CD4-positive, CD25-positive, alpha-beta regulatory T cell (primary cell): Measurements from ENCODE around the gene PHACTR2. TPM values are rescaled to one million over a fixed set of nuclear protein-coding genes. Genes with fewer than 3 reads are reported as not detected.

Source experiments
- ATAC-seq, 2 donors: fragments of 150-1000 bp; cut with Tn5 transposase; one replicate each; pipeline ENCODE4 v1.10.0; 2021; ENCODE audit warnings: low read depth in 2 of 2, moderate number of reproducible peaks in 2 of 2, moderate library complexity in 1 of 2
- DNase-seq, 3 donors: peaks; one replicate each; pipeline versions ENCODE4 v3.0.0 to v3.0.0-alpha.2; 2012 to 2022; ENCODE audit warnings: mixed read lengths in 1 of 3
- H3K27ac ChIP-seq: one replicate; pipeline ENCODE4 v1.7.0; 2013; ENCODE audit warnings: mild to moderate bottlenecking, low read length; ENCODE audit not compliant: insufficient read depth, poor library complexity, severe bottlenecking
- H3K27me3 ChIP-seq: one replicate; pipeline ENCODE4 v1.7.0; 2013; ENCODE audit warnings: low read length; ENCODE audit not compliant: control insufficient read depth, insufficient read depth
- H3K36me3 ChIP-seq: one replicate; pipeline ENCODE4 v1.7.0; 2013; ENCODE audit warnings: mild to moderate bottlenecking, low read length, moderate library complexity; ENCODE audit not compliant: control insufficient read depth, insufficient read depth
- H3K4me1 ChIP-seq: 2 replicates; pipeline ENCODE4 v1.7.0; 2013; ENCODE audit warnings: mild to moderate bottlenecking, low read length; ENCODE audit not compliant: insufficient read depth, control insufficient read depth, poor library complexity, severe bottlenecking
- H3K4me3 ChIP-seq: one replicate; pipeline ENCODE4 v1.7.0; 2013; ENCODE audit warnings: low read depth, mild to moderate bottlenecking, low read length, moderate library complexity
- H3K9me3 ChIP-seq, 2 experiments: 1 replicate in 1 of 2; 2 replicates in 1 of 2; pipeline ENCODE4 v1.7.0; 2013; ENCODE audit warnings: low read length in 2 of 2, mild to moderate bottlenecking in 1 of 2, moderate library complexity in 1 of 2; ENCODE audit not compliant: control insufficient read depth in 2 of 2
- H3K27ac Mint-ChIP-seq, 3 donors: one replicate each; pipeline ENCODE4 v1.8.0; 2020 to 2022; ENCODE audit warnings: mild to moderate bottlenecking in 3 of 3, mixed read lengths in 3 of 3, moderate library complexity in 2 of 3
- H3K27me3 Mint-ChIP-seq: one replicate; pipeline ENCODE4 v1.8.0; 2022; ENCODE audit warnings: mild to moderate bottlenecking, mixed read lengths
- H3K36me3 Mint-ChIP-seq: one replicate; pipeline ENCODE4 v1.8.0; 2020; ENCODE audit warnings: mixed read lengths
- H3K4me1 Mint-ChIP-seq, 4 donors: one replicate each; pipeline ENCODE4 v1.8.0; 2020 to 2022; ENCODE audit warnings: mixed read lengths in 4 of 4, mild to moderate bottlenecking in 1 of 4
- H3K4me3 Mint-ChIP-seq, 4 donors: one replicate each; pipeline ENCODE4 v1.8.0; 2020 to 2022; ENCODE audit warnings: mild to moderate bottlenecking in 4 of 4, mixed read lengths in 4 of 4, moderate library complexity in 3 of 4
- H3K9me3 Mint-ChIP-seq, 7 donors: one replicate each; pipeline ENCODE4 v1.8.0; 2020 to 2022; ENCODE audit warnings: mixed read lengths in 7 of 7, mild to moderate bottlenecking in 3 of 7, moderate library complexity in 2 of 7
- polyA plus RNA-seq, 4 donors: library from polyadenylated mRNA; unstranded; fragments of 300-500 nt; fragmentation: Illumina TruSeq; gene quantifications; one replicate each; pipeline ENCODE4 v1.2.3, GENCODE V29; 2021
- total RNA-seq: library from RNA; stranded (reverse); gene quantifications from one replicate; pipeline ENCODE4 v1.2.3, GENCODE V29; 2022

Gene PHACTR2
- total and polyA plus RNA-seq, 5 donors from 2014 or later = 16.1 to 70.2 (median 29.8) TPM

GRCh38 chr6:143675946-143676345 lies 1.8 kb upstream of the PHACTR2 start:
- no peaks in the 10 kb centered on the region for H3K9me3 ChIP-seq
- H3K36me3 ChIP-seq = no peaks in the 10 kb centered on the region
- Mint-ChIP-seq H3K4me3 (peak overlapping the region in 1 of 4 donors; percentile 24), H3K4me1 (peaks cover 26 to 60% (median 47%) of the 10 kb centered on the region in 4 donors), H3K9me3 (peaks cover 0 to 2% (median 0%) of the 10 kb centered on the region in 7 donors), H3K36me3 (peaks cover 3% of the 10 kb centered on the region), H3K27ac (no peak overlapping the region), H3K27me3 (peaks cover 16% of the 10 kb centered on the region)
- DNase-seq (no peak), ATAC-seq (no peak)
- H3K27me3 ChIP-seq = no peaks in the 10 kb centered on the region
- no peak overlapping the region for H3K27ac ChIP-seq
- H3K4me3 ChIP-seq = no peak overlapping the region
- H3K4me1 ChIP-seq = peaks cover 17% of the 10 kb centered on the region

GRCh38 chr6:143676437-143677045 lies 1.2 kb upstream of the PHACTR2 start:
- Histone ChIP-seq H3K27ac (no peak overlapping the region), H3K27me3 (no peaks in the 10 kb centered on the region), H3K36me3 (no peaks in the 10 kb centered on the region), H3K9me3 (no peaks in the 10 kb centered on the region), H3K4me1 (peaks cover 17% of the 10 kb centered on the region), H3K4me3 (no peak overlapping the region)
- peak overlapping the region in 3 of 4 donors; percentile 24 to 48 (median 47) for H3K4me3 Mint-ChIP-seq
- no peak overlapping the region for H3K27ac Mint-ChIP-seq
- H3K36me3 Mint-ChIP-seq = no peaks in the 10 kb centered on the region
- no peaks in the 10 kb centered on the region for H3K9me3 Mint-ChIP-seq
- H3K27me3 Mint-ChIP-seq = peaks cover 16% of the 10 kb centered on the region
- DNase-seq (no peak), ATAC-seq (no peak)
- peaks cover 28 to 54% (median 48%) of the 10 kb centered on the region in 4 donors for H3K4me1 Mint-ChIP-seq

- DNase-seq = no peak
- Mint-ChIP-seq H3K4me1 (peaks cover 26 to 57% (median 48%) of the 10 kb centered on the region in 4 donors), H3K9me3 (peaks cover 0 to 5% (median 0%) of the 10 kb centered on the region in 7 donors), H3K27me3 (peaks cover 16% of the 10 kb centered on the region), H3K4me3 (peak overlapping the region in 3 of 4 donors; percentile 50 to 67 (median 57)), H3K36me3 (peaks cover 6% of the 10 kb centered on the region), H3K27ac (peak overlapping the region in 2 of 3 donors; percentile 41 to 42)
- H3K27me3 ChIP-seq = no peaks in the 10 kb centered on the region
- peaks cover 17% of the 10 kb centered on the region for H3K4me1 ChIP-seq
- no peak for ATAC-seq
- peak overlapping the region; percentile 46 for H3K4me3 ChIP-seq
- H3K27ac ChIP-seq = no peak overlapping the region
- H3K9me3 ChIP-seq = no peaks in the 10 kb centered on the region
- H3K36me3 ChIP-seq = no peaks in the 10 kb centered on the region
Measured at GRCh38 chr6:143677577-143677890, 231 bp upstream of the PHACTR2 start.

GRCh38 chr6:143679041-143679440 lies 1.3 kb downstream of the PHACTR2 start:
- Histone ChIP-seq H3K4me1 (peaks cover 17% of the 10 kb centered on the region), H3K27me3 (no peaks in the 10 kb centered on the region), H3K9me3 (peaks cover 3 to 4% of the 10 kb centered on the region in 2 experiments), H3K27ac (no peak overlapping the region), H3K4me3 (peak overlapping the region; percentile 79), H3K36me3 (no peaks in the 10 kb centered on the region)
- peak overlapping the region; percentile 78 to 90 (median 86) for H3K4me3 Mint-ChIP-seq
- peak overlapping the region in 2 of 3 donors; percentile 75 to 82 for H3K27ac Mint-ChIP-seq
- H3K9me3 Mint-ChIP-seq = peaks cover 0 to 11% (median 0%) of the 10 kb centered on the region in 7 donors
- peaks cover 9% of the 10 kb centered on the region for H3K36me3 Mint-ChIP-seq
- peaks cover 16% of the 10 kb centered on the region for H3K27me3 Mint-ChIP-seq
- H3K4me1 Mint-ChIP-seq = peaks cover 27 to 63% (median 48%) of the 10 kb centered on the region in 4 donors
- DNase-seq (peak in 1 of 3 donors; percentile 24), ATAC-seq (no peak)

GRCh38 chr6:143680141-143680540 lies 2.4 kb downstream of the PHACTR2 start:
- no peak overlapping the region for H3K27ac ChIP-seq
- no peak for ATAC-seq
- H3K27ac Mint-ChIP-seq = no peak overlapping the region
- peaks cover 0 to 11% (median 0%) of the 10 kb centered on the region in 7 donors for H3K9me3 Mint-ChIP-seq
- peaks cover 9% of the 10 kb centered on the region for H3K36me3 Mint-ChIP-seq
- no peak for DNase-seq
- no peak overlapping the region for H3K4me3 ChIP-seq
- H3K4me1 ChIP-seq = peaks cover 17% of the 10 kb centered on the region
- H3K9me3 ChIP-seq = peaks cover 3 to 4% of the 10 kb centered on the region in 2 experiments
- peaks cover 10% of the 10 kb centered on the region for H3K27me3 Mint-ChIP-seq
- H3K4me1 Mint-ChIP-seq = peaks cover 29 to 62% (median 44%) of the 10 kb centered on the region in 4 donors
- H3K36me3 ChIP-seq = no peaks in the 10 kb centered on the region
- H3K4me3 Mint-ChIP-seq = peak overlapping the region in 1 of 4 donors; percentile 53
- H3K27me3 ChIP-seq = no peaks in the 10 kb centered on the region

- peaks cover 9% of the 10 kb centered on the region for H3K4me1 ChIP-seq
- Mint-ChIP-seq H3K4me1 (peaks cover 22 to 52% (median 37%) of the 10 kb centered on the region in 4 donors), H3K4me3 (no peak overlapping the region), H3K9me3 (peaks cover 0 to 11% (median 0%) of the 10 kb centered on the region in 7 donors), H3K27ac (no peak overlapping the region), H3K27me3 (peaks cover 10% of the 10 kb centered on the region), H3K36me3 (peaks cover 11% of the 10 kb centered on the region)
- DNase-seq = no peak
- peaks cover 3 to 4% of the 10 kb centered on the region in 2 experiments for H3K9me3 ChIP-seq
- no peak overlapping the region for H3K27ac ChIP-seq
- no peaks in the 10 kb centered on the region for H3K36me3 ChIP-seq
- no peaks in the 10 kb centered on the region for H3K27me3 ChIP-seq
- no peak overlapping the region for H3K4me3 ChIP-seq
- no peak for ATAC-seq
Measured at GRCh38 chr6:143682805-143683204, 5.0 kb downstream of the PHACTR2 start.

- Mint-ChIP-seq H3K36me3 (peaks cover 17% of the 10 kb centered on the region), H3K27ac (peak overlapping the region in 1 of 3 donors; percentile 18), H3K9me3 (peaks cover 0 to 11% (median 0%) of the 10 kb centered on the region in 7 donors), H3K4me1 (peaks cover 10 to 54% (median 41%) of the 10 kb centered on the region in 4 donors), H3K27me3 (no peaks in the 10 kb centered on the region), H3K4me3 (no peak overlapping the region)
- no peak overlapping the region for H3K27ac ChIP-seq
- ATAC-seq (no peak), DNase-seq (no peak)
- peaks cover 3 to 4% of the 10 kb centered on the region in 2 experiments for H3K9me3 ChIP-seq
- H3K4me1 ChIP-seq = no peaks in the 10 kb centered on the region
- H3K4me3 ChIP-seq = no peak overlapping the region
- H3K36me3 ChIP-seq = no peaks in the 10 kb centered on the region
- no peaks in the 10 kb centered on the region for H3K27me3 ChIP-seq
Measured at GRCh38 chr6:143684486-143684885, 6.7 kb downstream of the PHACTR2 start.

- H3K4me1 ChIP-seq = no peaks in the 10 kb centered on the region
- H3K27ac ChIP-seq = no peak overlapping the region
- no peaks in the 10 kb centered on the region for H3K27me3 ChIP-seq
- DNase-seq = no peak
- ATAC-seq = no peak
- Mint-ChIP-seq H3K9me3 (peaks cover 0 to 11% (median 0%) of the 10 kb centered on the region in 7 donors), H3K27ac (no peak overlapping the region), H3K36me3 (peaks cover 24% of the 10 kb centered on the region), H3K27me3 (no peaks in the 10 kb centered on the region), H3K4me1 (peaks cover under 1 to 55% (median 44%) of the 10 kb centered on the region in 4 donors), H3K4me3 (no peak overlapping the region)
- no peak overlapping the region for H3K4me3 ChIP-seq
- no peaks in the 10 kb centered on the region for H3K36me3 ChIP-seq
- peaks cover 3 to 4% of the 10 kb centered on the region in 2 experiments for H3K9me3 ChIP-seq
Measured at GRCh38 chr6:143685653-143686052, 7.9 kb downstream of the PHACTR2 start.
